ENCODE results near the gene SP8. TPM values are rescaled to one million over a fixed set of nuclear protein-coding genes. Genes with fewer than 3 reads are reported as not detected.

The SP8 gene
- not detected in 2 replicates for total RNA-seq

DNA sequence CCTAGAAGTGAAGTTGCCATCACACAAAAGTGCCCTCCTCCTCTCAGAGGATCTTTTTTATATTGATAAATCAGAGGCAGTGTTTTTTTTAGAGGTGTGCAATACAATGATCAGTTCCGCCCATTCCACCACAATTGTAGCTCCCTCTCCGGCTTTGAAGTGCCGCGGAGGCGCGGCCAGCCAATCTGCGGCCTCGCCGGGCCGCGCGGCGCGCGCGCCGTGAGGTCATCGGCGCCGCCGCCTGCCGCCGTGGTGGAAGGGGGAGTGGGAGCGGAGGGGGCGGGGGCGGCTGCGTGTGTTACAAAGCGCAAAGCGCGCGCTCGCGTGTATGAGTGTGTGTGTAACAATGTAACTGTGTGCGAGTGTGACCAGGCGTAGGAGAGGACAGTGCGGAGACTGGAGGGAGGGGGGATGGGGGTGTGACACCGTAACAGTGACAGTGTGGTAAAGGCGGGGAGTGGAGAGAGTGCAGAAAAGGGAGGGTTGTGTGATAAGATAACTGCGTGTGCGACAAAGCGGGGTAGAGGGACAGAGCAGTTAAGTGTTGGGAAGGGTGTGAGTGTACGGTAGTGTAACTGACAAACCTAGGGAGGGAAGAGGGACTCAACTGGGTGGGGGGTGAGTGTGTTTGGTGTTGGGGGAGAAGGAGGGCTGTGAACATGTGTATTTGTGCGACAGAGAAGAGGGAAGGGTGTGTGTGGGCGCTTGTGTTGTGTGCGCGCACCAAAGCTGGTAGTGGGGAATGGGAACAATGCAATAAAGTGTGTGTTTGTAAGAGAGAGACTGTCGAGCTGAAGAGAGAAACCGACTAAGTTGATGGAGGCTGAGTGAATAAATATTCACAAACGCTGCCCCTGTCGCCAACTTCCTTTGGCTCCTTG, at the start of gene SP8:
TSS of gene SP8 (minus strand) at position 108 of the 881 bp plus-strand sequence. CDS start at position 20, 88 bp downstream.

Other genes with a start within 250 kb of the SP8 start
- not detected in 2 replicates for gene ABCB5, start 171.2 kb downstream of the SP8 start, total RNA-seq